WI38 (cell line): ENCODE measurements around the gene MAGI1.
A peak's percentile ranks its signal among the peaks of the same experiment; 100 is the strongest.

Source experiments
- H3K4me3 ChIP-seq: 2 replicates; pipeline ENCODE4 v1.5.1; 2011; ENCODE audit warnings: low read depth, mild to moderate bottlenecking, control low read depth, low read length
- TF ChIP-seq, protein P1 (sequence below): IDR thresholded peaks from 2 replicates; pipeline ENCODE4 v1.5.1; 2012; ENCODE audit warnings: low read depth, mild to moderate bottlenecking, control low read depth, low read length

The MAGI1 gene

DNA sequence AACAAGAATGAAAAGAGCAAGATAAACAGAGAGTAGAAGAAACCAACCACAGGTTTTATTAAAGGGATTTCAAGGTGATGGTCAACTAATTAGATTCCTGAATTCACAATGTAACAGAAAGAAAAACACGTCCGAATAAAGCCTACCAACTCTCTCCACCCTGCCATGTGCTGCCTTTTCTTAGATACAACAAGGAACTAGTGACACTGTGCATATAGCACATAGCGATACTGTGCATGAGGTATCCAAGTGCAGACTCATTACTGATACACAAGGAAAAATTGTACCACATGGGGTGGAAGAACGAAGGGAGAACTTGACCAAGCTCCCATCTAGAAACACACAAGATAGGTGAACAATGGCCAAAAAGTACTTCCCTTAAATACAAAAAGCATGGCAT, 154.6 kb downstream of the MAGI1 start:
- H3K4me3 ChIP-seq, result peak overlapping the region; percentile 23
- TF ChIP-seq, protein P1, sequence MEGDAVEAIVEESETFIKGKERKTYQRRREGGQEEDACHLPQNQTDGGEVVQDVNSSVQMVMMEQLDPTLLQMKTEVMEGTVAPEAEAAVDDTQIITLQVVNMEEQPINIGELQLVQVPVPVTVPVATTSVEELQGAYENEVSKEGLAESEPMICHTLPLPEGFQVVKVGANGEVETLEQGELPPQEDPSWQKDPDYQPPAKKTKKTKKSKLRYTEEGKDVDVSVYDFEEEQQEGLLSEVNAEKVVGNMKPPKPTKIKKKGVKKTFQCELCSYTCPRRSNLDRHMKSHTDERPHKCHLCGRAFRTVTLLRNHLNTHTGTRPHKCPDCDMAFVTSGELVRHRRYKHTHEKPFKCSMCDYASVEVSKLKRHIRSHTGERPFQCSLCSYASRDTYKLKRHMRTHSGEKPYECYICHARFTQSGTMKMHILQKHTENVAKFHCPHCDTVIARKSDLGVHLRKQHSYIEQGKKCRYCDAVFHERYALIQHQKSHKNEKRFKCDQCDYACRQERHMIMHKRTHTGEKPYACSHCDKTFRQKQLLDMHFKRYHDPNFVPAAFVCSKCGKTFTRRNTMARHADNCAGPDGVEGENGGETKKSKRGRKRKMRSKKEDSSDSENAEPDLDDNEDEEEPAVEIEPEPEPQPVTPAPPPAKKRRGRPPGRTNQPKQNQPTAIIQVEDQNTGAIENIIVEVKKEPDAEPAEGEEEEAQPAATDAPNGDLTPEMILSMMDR, result no peak

DNA sequence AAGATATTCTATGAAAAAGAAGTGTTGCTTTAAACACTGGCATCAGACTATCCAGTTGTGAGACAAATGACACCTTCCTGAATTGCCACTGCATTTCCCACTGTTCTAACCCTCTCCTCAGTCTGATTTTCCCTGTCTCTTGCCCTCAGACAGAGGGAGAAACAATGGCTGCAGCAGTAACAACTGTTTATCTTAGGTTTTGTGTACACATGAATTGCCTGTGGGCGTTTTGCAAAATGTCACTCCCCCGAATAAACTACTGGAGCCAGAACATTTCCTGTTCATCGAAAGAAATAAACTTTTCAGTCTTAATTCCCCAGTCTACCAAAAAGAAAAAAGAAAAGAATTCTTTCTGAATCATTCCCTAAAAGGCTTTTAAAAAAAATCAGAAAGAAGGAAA, 155.1 kb downstream of the MAGI1 start:
- TF ChIP-seq, protein P1, result no peak
- H3K4me3 ChIP-seq, result peak overlapping the region; percentile 23

DNA sequence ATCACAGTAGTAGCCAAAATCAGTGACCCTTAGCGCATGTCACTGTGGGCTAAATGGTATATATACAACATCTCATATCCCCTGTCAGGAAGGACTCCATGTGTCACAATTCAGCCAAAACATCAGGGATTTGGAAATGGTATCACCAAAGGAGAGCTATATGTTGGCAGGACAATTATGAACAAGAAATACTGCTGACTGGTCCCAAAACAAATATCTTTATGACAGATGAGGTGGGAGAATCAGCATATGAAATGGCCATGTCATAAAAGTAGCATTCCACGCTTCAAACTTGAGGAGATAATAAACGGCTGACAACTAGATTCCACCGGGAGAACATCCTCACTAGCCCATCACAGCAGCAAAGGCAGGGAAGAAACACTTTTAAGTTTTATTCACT, 158.4 kb downstream of the MAGI1 start:
- TF ChIP-seq, protein P1, result no peak
- no peak overlapping the region for H3K4me3 ChIP-seq

DNA sequence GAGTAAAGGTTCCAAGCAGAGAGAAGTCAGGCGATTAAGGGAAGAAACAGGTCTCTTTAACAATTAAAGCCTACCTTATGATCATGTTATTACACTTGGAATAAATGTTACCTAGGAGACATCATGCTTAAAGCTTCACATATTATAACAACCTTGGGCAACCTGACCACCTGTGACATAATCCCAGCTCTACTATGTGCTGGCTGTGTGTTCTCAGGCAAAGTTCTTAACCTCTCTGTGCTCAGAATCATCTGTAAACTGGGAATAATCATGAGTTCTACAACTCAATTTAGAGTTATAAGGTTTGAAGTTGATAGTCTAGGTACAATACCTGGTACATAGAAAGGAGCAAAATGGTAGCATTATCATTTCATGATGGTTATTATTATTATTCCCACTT, 159.3 kb downstream of the MAGI1 start:
- no peak overlapping the region for H3K4me3 ChIP-seq

DNA sequence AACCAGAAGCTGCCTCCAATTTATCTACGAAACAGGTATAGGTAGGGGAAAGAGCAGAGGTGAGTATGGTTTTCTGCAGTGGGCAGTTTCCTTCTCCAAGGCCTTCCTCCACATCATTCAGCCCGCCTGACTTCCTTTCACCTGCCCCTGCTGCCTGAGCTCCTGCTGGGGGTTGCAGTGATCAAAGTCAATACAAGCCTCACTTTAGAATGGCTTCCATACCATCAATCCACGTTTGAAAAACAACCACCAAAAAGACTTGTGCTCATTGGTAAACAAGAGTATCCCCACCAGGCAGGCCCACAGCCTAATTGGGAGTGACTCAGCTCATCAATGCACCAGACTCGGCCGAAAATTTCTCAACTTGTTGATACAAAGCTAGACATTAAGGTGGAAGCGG, 159.9 kb downstream of the MAGI1 start:
- H3K4me3 ChIP-seq, result no peak overlapping the region
- TF ChIP-seq, protein P1, result no peak

More for the DNA sequence above, 159.3 kb downstream of the MAGI1 start:
- TF ChIP-seq, protein P1, result no peak

DNA sequence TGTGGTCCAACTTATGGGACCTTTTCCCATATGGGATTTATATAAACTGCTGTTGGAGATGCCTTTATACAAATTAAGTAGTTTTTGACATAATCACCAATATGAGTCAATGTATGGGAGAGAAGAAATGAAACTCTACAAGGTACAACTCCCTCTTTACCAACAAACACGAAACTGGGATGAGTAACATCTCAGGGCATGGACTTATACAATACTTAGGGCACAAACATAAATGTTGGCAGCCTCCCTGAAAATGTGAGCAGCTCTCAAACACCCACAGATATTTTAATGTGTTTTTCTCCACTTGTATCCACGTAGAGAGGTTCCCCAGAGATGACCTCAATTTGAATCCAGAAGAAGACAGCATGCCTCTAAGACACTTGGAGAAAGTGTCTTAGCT, 161.6 kb downstream of the MAGI1 start:
- H3K4me3 ChIP-seq, result no peak overlapping the region
- TF ChIP-seq, protein P1, result no peak

DNA sequence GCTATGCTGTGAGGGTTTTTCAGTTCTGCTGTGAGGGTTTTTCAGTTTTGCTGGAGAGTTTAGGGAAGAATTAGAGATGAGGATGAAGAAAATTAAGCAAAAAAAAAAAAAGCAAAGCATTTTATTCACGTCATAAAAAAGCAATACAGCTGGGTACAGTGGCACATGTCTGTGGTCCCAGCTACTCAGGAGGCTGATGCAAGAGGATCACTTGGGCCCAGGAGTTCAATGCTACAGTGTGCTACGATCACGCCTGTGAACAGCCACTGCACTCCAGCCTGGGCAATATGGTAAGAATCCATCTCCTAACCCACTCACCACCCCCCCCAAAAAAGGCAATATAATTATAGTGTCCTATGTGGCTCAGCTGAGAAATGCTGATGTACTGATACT, 162.7 kb downstream of the MAGI1 start:
- H3K4me3 ChIP-seq, result no peak overlapping the region
- TF ChIP-seq, protein P1, result no peak
